HepG2 (cell line): ENCODE results near the gene PRKCZ. TPM values are rescaled to one million over a fixed set of nuclear protein-coding genes. Genes with fewer than 3 reads are reported as not detected.

Source experiments
- CCDC6 ChIP-seq: sonication (generic); formaldehyde crosslinking; IDR thresholded peaks from 2 replicates; pipeline ENCODE4 v1.8.1; 2022; ENCODE audit warnings: mild to moderate bottlenecking, missing genetic modification reagents, moderate library complexity
- CENPX ChIP-seq: sonication (generic); formaldehyde crosslinking; IDR thresholded peaks from 2 replicates; pipeline ENCODE4 v1.9.0; 2021; ENCODE audit warnings: mild to moderate bottlenecking, missing genetic modification reagents, moderate library complexity
- CERS6 ChIP-seq: sonication (generic); formaldehyde crosslinking; IDR thresholded peaks from 2 replicates; pipeline ENCODE4 v1.5.0; 2020; ENCODE audit warnings: missing genetic modification reagents
- CHCHD3 ChIP-seq: sonication (generic); formaldehyde crosslinking; IDR thresholded peaks from 2 replicates; pipeline ENCODE4 v1.8.0; 2022; ENCODE audit warnings: mild to moderate bottlenecking, missing genetic modification reagents, moderate library complexity
- ISX ChIP-seq: sonication (generic); formaldehyde crosslinking; conservative IDR thresholded peaks from 2 replicates; pipeline ENCODE4 v1.5.0; 2020; ENCODE audit warnings: missing genetic modification reagents
- JUNB ChIP-seq: sonication (generic); formaldehyde crosslinking; IDR thresholded peaks from 2 replicates; pipeline ENCODE4 v1.8.0; 2022; ENCODE audit warnings: missing genetic modification reagents, mild to moderate bottlenecking, borderline replicate concordance
- LCORL ChIP-seq, 2 experiments: fragments of 450-650 bp in 1 of 2; sonication (generic) in 1 of 2; formaldehyde crosslinking in 1 of 2; IDR thresholded peaks; 2 replicates each; pipeline versions ENCODE4 v1.5.0 to v1.6.1; 2017 to 2020; ENCODE audit warnings: antibody characterized with exemption in 1 of 2, missing genetic modification reagents in 1 of 2
- POLR2A ChIP-seq, 2 experiments: IDR thresholded peaks; 2 replicates each; pipeline ENCODE4 v1.6.1; 2011; ENCODE audit warnings: low read depth in 2 of 2, low read length in 2 of 2, mild to moderate bottlenecking in 1 of 2, moderate library complexity in 1 of 2; ENCODE audit not compliant: insufficient read depth in 1 of 2
- PRMT3 ChIP-seq: sonication (generic); formaldehyde crosslinking; IDR thresholded peaks from 2 replicates; pipeline ENCODE4 v1.8.1; 2022; ENCODE audit warnings: low read depth, mild to moderate bottlenecking, moderate library complexity, missing genetic modification reagents, borderline replicate concordance
- RXRA ChIP-seq: sonication (generic); formaldehyde crosslinking; IDR thresholded peaks from 2 replicates; pipeline ENCODE4 v1.5.1; 2020; ENCODE audit warnings: missing genetic modification reagents
- SMAD3 ChIP-seq: sonication (generic); formaldehyde crosslinking; IDR thresholded peaks from 2 replicates; pipeline ENCODE4 v1.4.0; 2020; ENCODE audit warnings: missing genetic modification reagents
- SMAD9 ChIP-seq: sonication (generic); formaldehyde crosslinking; IDR thresholded peaks from 2 replicates; pipeline ENCODE4 v1.5.1; 2020; ENCODE audit warnings: mild to moderate bottlenecking, missing genetic modification reagents
- TGIF2 ChIP-seq: IDR thresholded peaks from 2 replicates; pipeline ENCODE4 v1.6.1; 2016; ENCODE audit warnings: control low read depth, missing compliant biosample characterization
- TP53 ChIP-seq: sonication (generic); formaldehyde crosslinking; conservative IDR thresholded peaks from 2 replicates; pipeline ENCODE4 v1.4.0; 2020; ENCODE audit warnings: missing genetic modification reagents
- TRIM24 ChIP-seq: sonication (generic); formaldehyde crosslinking; IDR thresholded peaks from 2 replicates; pipeline ENCODE4 v1.8.0; 2022; ENCODE audit warnings: mild to moderate bottlenecking, missing genetic modification reagents
- U2AF2 ChIP-seq: fragments of 200-400 bp; formaldehyde crosslinking; IDR thresholded peaks from 2 replicates; pipeline ENCODE4 v1.6.1; 2017; ENCODE audit warnings: low read depth, mild to moderate bottlenecking, low read length
- ZBTB8A ChIP-seq: sonication (generic); formaldehyde crosslinking; IDR thresholded peaks from 2 replicates; pipeline ENCODE4 v1.4.0; 2020; ENCODE audit warnings: mild to moderate bottlenecking, low read depth, missing genetic modification reagents, borderline replicate concordance
- ZNF3 ChIP-seq: IDR thresholded peaks from 2 replicates; pipeline ENCODE4 v1.7.0; 2017; ENCODE audit warnings: inconsistent platforms
- ZNF567 ChIP-seq: sonication (generic); formaldehyde crosslinking; IDR thresholded peaks from 2 replicates; pipeline ENCODE4 v1.8.1; 2023; ENCODE audit warnings: mild to moderate bottlenecking, missing genetic modification reagents, borderline replicate concordance
- ZNF569 ChIP-seq: sonication (generic); formaldehyde crosslinking; IDR thresholded peaks from 2 replicates; pipeline ENCODE4 v1.5.0; 2020; ENCODE audit warnings: mild to moderate bottlenecking, missing genetic modification reagents, moderate library complexity, borderline replicate concordance
- ZNF724P ChIP-seq: sonication (generic); formaldehyde crosslinking; IDR thresholded peaks from 2 replicates; pipeline ENCODE4 v1.8.0; 2022; ENCODE audit warnings: missing genetic modification reagents, borderline replicate concordance
- polyA plus RNA-seq, 8 experiments: library from polyadenylated mRNA; depleted of rRNA in 3 of 8; stranded (reverse) in 7 of 8; unstranded in 1 of 8; fragments of >200 nt; fragmentation: Illumina TruSeq in 4 of 8; extraction: Trizol in 4 of 8; gene quantifications; 2 replicates each; pipeline versions ENCODE4 v1.2.1 to v1.2.3, GENCODE V29; 2011 to 2016; ENCODE audit warnings: low read depth in 4 of 8, missing spikeins in 1 of 8, mixed read lengths in 1 of 8; ENCODE audit not compliant: insufficient read depth in 1 of 8
- total RNA-seq, 5 experiments: library from RNA; depleted of rRNA; stranded (reverse); fragments of >200 nt; fragmentation: Illumina TruSeq; extraction: Trizol; gene quantifications; 2 replicates each; pipeline ENCODE4 v1.2.3, GENCODE V29; 2016; ENCODE audit warnings: low read depth in 1 of 5
- TF ChIP-seq, protein P1 (sequence below): sonication (generic); formaldehyde crosslinking; IDR thresholded peaks from 2 replicates; pipeline ENCODE4 v1.9.0; 2021; ENCODE audit warnings: missing genetic modification reagents, borderline replicate concordance
- TF ChIP-seq, protein P2 (sequence below): sonication (generic); formaldehyde crosslinking; IDR thresholded peaks from 2 replicates; pipeline ENCODE4 v1.4.0; 2020; ENCODE audit warnings: missing genetic modification reagents
- TF ChIP-seq, protein P3 (sequence below): sonication (generic); formaldehyde crosslinking; conservative IDR thresholded peaks from 2 replicates; pipeline ENCODE4 v1.4.0; 2020; ENCODE audit warnings: missing genetic modification reagents

The PRKCZ gene
- total and polyA plus RNA-seq, 2 of the 13 experiments (the other 11 are each of a cell fraction or from before 2014, with no cell fraction given): 34.7 to 85.2 TPM

GRCh38 chr1:2214541-2215241, 164.5 kb downstream of the PRKCZ start (continued):
- TF ChIP-seq, protein P1, sequence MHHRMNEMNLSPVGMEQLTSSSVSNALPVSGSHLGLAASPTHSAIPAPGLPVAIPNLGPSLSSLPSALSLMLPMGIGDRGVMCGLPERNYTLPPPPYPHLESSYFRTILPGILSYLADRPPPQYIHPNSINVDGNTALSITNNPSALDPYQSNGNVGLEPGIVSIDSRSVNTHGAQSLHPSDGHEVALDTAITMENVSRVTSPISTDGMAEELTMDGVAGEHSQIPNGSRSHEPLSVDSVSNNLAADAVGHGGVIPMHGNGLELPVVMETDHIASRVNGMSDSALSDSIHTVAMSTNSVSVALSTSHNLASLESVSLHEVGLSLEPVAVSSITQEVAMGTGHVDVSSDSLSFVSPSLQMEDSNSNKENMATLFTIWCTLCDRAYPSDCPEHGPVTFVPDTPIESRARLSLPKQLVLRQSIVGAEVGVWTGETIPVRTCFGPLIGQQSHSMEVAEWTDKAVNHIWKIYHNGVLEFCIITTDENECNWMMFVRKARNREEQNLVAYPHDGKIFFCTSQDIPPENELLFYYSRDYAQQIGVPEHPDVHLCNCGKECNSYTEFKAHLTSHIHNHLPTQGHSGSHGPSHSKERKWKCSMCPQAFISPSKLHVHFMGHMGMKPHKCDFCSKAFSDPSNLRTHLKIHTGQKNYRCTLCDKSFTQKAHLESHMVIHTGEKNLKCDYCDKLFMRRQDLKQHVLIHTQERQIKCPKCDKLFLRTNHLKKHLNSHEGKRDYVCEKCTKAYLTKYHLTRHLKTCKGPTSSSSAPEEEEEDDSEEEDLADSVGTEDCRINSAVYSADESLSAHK (CRISPR knock-in tag): no peak
- TF ChIP-seq POLR2A (IDR thresholded peaks at IDR 0.05; ENCODE audit: insufficient read depth in 1 of 2, low read depth in 2 of 2, low read length in 2 of 2) (no peak), ZNF569 (CRISPR knock-in tag) (no peak), SMAD9 (CRISPR knock-in tag) (no peak), ZNF567 (CRISPR knock-in tag) (peak; percentile 47; the same call in 1 of the 2 replicates), ISX (no peak), CCDC6 (CRISPR knock-in tag) (no peak), SMAD3 (CRISPR knock-in tag) (0 out of 2 replicates have a peak, but pooled peaks have one; percentile 33), PRMT3 (no peak), CENPX (no peak), TGIF2 (CRISPR knock-in tag) (no peak), RXRA (CRISPR knock-in tag) (no peak), U2AF2 (no peak), LCORL (IDR thresholded peaks at IDR 0.05) (no peak), LCORL (CRISPR knock-in tag; IDR thresholded peaks at IDR 0.05) (0 out of 2 replicates have a peak, but pooled peaks have one; percentile 29), TRIM24 (CRISPR knock-in tag) (no peak), JUNB (CRISPR knock-in tag) (no peak), ZNF724P (no peak), CHCHD3 (CRISPR knock-in tag) (no peak), TP53 (no peak), CERS6 (no peak), ZNF3 (CRISPR knock-in tag) (no peak), ZBTB8A (CRISPR knock-in tag) (no peak)
- TF ChIP-seq, protein P2, sequence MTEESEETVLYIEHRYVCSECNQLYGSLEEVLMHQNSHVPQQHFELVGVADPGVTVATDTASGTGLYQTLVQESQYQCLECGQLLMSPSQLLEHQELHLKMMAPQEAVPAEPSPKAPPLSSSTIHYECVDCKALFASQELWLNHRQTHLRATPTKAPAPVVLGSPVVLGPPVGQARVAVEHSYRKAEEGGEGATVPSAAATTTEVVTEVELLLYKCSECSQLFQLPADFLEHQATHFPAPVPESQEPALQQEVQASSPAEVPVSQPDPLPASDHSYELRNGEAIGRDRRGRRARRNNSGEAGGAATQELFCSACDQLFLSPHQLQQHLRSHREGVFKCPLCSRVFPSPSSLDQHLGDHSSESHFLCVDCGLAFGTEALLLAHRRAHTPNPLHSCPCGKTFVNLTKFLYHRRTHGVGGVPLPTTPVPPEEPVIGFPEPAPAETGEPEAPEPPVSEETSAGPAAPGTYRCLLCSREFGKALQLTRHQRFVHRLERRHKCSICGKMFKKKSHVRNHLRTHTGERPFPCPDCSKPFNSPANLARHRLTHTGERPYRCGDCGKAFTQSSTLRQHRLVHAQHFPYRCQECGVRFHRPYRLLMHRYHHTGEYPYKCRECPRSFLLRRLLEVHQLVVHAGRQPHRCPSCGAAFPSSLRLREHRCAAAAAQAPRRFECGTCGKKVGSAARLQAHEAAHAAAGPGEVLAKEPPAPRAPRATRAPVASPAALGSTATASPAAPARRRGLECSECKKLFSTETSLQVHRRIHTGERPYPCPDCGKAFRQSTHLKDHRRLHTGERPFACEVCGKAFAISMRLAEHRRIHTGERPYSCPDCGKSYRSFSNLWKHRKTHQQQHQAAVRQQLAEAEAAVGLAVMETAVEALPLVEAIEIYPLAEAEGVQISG: no peak
- TF ChIP-seq, protein P3, sequence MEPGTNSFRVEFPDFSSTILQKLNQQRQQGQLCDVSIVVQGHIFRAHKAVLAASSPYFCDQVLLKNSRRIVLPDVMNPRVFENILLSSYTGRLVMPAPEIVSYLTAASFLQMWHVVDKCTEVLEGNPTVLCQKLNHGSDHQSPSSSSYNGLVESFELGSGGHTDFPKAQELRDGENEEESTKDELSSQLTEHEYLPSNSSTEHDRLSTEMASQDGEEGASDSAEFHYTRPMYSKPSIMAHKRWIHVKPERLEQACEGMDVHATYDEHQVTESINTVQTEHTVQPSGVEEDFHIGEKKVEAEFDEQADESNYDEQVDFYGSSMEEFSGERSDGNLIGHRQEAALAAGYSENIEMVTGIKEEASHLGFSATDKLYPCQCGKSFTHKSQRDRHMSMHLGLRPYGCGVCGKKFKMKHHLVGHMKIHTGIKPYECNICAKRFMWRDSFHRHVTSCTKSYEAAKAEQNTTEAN (CRISPR knock-in tag): no peak
